GM12878 (cell line): ENCODE measurements around the gene PCDHGC5. TPM values are rescaled to one million over a fixed set of nuclear protein-coding genes. Genes with fewer than 3 reads are reported as not detected.

Source experiments
- ATAC-seq: fragments of 200-7000 bp; cut with Tn5 transposase; 3 replicates; pipeline ENCODE4 v1.9.1; 2020; ENCODE audit warnings: mild to moderate bottlenecking, moderate library complexity
- BruUV-seq: library from RNA; stranded (reverse); fragments of 400-500 nt; replicated peaks from 2 replicates; lab custom pipeline; 2021; lab: Mats Ljungman, UMichigan
- CTCF ChIA-PET: fragments of 300-600 bp; sonication (Branson Sonifier 250); formaldehyde crosslinking; extraction: SDS; loops from one replicate; lab custom pipeline; 2021; ENCODE audit warnings: inconsistent platforms; lab: Yijun Ruan, JAX
- POLR2A ChIA-PET: fragments of 350-600 bp; formaldehyde crosslinking; extraction: SDS; loops from one replicate; lab custom pipeline; 2021; ENCODE audit warnings: inconsistent platforms; lab: Charles Lee
- RAD21 ChIA-PET: fragments of 300-600 bp; sonication (Branson Sonifier 250); formaldehyde crosslinking; loops from one replicate; lab custom pipeline; 2023; ENCODE audit warnings: antibody characterized with exemption; ENCODE audit not compliant: unreplicated experiment; lab: Charles Lee
- SMC1A ChIA-PET: fragments of 300-600 bp; sonication (Branson Sonifier 250); formaldehyde crosslinking; loops from one replicate; lab custom pipeline; 2023; ENCODE audit not compliant: unreplicated experiment, uncharacterized antibody; lab: Charles Lee
- DNase-seq: peaks from one replicate; pipeline ENCODE4 v3.0.0-alpha.2; 2011; ENCODE audit warnings: low read depth, low spot score
- FAIRE-seq: peaks from 3 replicates; lab custom pipeline; 2011; peaks lifted over from hg19 to GRCh38; lab: Jason Lieb, UNC
- H2AFZ ChIP-seq: 2 replicates; pipeline ENCODE4 v1.6.0; 2011; ENCODE audit warnings: low read depth, low read length, control low read depth; ENCODE audit not compliant: control insufficient read depth
- H3K27ac ChIP-seq: 2 replicates; pipeline ENCODE4 v1.5.1; 2011; ENCODE audit warnings: control low read depth; ENCODE audit not compliant: control insufficient read depth, insufficient read depth
- H3K27me3 ChIP-seq, 2 experiments: replicated peaks in 1 of 2; 2 replicates each; pipeline versions ENCODE4 v1.6.0 to v1.6.1; 2011; ENCODE audit warnings: low read length in 1 of 2; ENCODE audit not compliant: control insufficient read depth in 2 of 2, insufficient read depth in 2 of 2
- H3K36me3 ChIP-seq, 2 experiments: 2 replicates each; pipeline ENCODE4 v1.5.1; 2011; ENCODE audit warnings: low read length in 1 of 2; ENCODE audit not compliant: control insufficient read depth in 2 of 2, insufficient read depth in 2 of 2
- H3K4me1 ChIP-seq: 2 replicates; pipeline ENCODE4 v1.6.1; 2011; ENCODE audit warnings: mild to moderate bottlenecking, low read length, moderate library complexity, mixed read lengths; ENCODE audit not compliant: control insufficient read depth, insufficient read depth
- H3K4me2 ChIP-seq: 2 replicates; pipeline ENCODE4 v1.6.0; 2011; ENCODE audit warnings: control low read depth; ENCODE audit not compliant: control insufficient read depth, insufficient read depth
- H3K4me3 ChIP-seq: fragments of 200-600 bp; sonication (generic); 2 replicates; pipeline ENCODE4 v1.5.1; 2016
- H3K79me2 ChIP-seq: 2 replicates; pipeline ENCODE4 v1.6.0; 2011; ENCODE audit warnings: low read length; ENCODE audit not compliant: control insufficient read depth, insufficient read depth
- H3K9ac ChIP-seq: 2 replicates; pipeline ENCODE4 v1.8.0; 2011; ENCODE audit warnings: low read length, control low read depth, mixed read lengths; ENCODE audit not compliant: control insufficient read depth, insufficient read depth
- H3K9me3 ChIP-seq: replicated peaks from 3 replicates; pipeline ENCODE4 v1.5.1; 2011; ENCODE audit warnings: mild to moderate bottlenecking, low read length; ENCODE audit not compliant: control insufficient read depth, insufficient read depth
- H4K20me1 ChIP-seq: 2 replicates; pipeline ENCODE4 v1.6.0; 2011; ENCODE audit not compliant: control insufficient read depth, insufficient read depth
- BCLAF1 ChIP-seq: fragments of 450-650 bp; IDR thresholded peaks from 2 replicates; pipeline ENCODE4 v1.6.1; 2017; ENCODE audit warnings: antibody characterized with exemption, mild to moderate bottlenecking, moderate library complexity
- CTCF ChIP-seq, 3 experiments: IDR thresholded peaks in 2 of 3; conservative IDR thresholded peaks in 1 of 3; 2 replicates each; pipeline ENCODE4 v1.5.1; 2011; ENCODE audit warnings: low read depth in 3 of 3, low read length in 3 of 3, mild to moderate bottlenecking in 3 of 3, control low read depth in 2 of 3, moderate library complexity in 2 of 3, inconsistent platforms in 1 of 3, mixed read lengths in 1 of 3; ENCODE audit not compliant: control insufficient read depth in 2 of 3, insufficient read depth in 1 of 3; ENCODE audit errors: extremely low read depth in 1 of 3
- EZH2 ChIP-seq: IDR thresholded peaks from 2 replicates; pipeline ENCODE4 v1.6.1; 2012; ENCODE audit warnings: low read depth, mild to moderate bottlenecking, control low read depth, inconsistent platforms, low read length, borderline replicate concordance; ENCODE audit not compliant: control insufficient read depth
- HDAC2 ChIP-seq: fragments of 200-600 bp; sonication (generic); IDR thresholded peaks from 2 replicates; pipeline ENCODE4 v1.6.1; 2017
- MTA2 ChIP-seq: fragments of 450-650 bp; IDR thresholded peaks from 2 replicates; pipeline ENCODE4 v1.6.1; 2016; ENCODE audit warnings: low read depth, mild to moderate bottlenecking, moderate library complexity
- NFIC ChIP-seq: IDR thresholded peaks from 2 replicates; pipeline ENCODE4 v1.6.1; 2012; ENCODE audit warnings: low read depth, mild to moderate bottlenecking, inconsistent platforms, low read length, moderate library complexity
- NKRF ChIP-seq: fragments of 450-650 bp; conservative IDR thresholded peaks from 2 replicates; pipeline ENCODE4 v1.6.1; 2017; ENCODE audit warnings: mild to moderate bottlenecking, moderate library complexity
- PAX5 ChIP-seq: IDR thresholded peaks from 2 replicates; pipeline ENCODE4 v1.6.1; 2011; ENCODE audit warnings: low read depth, low read length, borderline replicate concordance
- PAX8 ChIP-seq: fragments of 450-650 bp; IDR thresholded peaks from 2 replicates; pipeline ENCODE4 v1.6.1; 2017; ENCODE audit warnings: mild to moderate bottlenecking, moderate library complexity
- SKIL ChIP-seq: fragments of 450-650 bp; IDR thresholded peaks from 2 replicates; pipeline ENCODE4 v1.6.1; 2017; ENCODE audit warnings: mild to moderate bottlenecking, low read depth, inconsistent platforms; ENCODE audit not compliant: poor library complexity, severe bottlenecking
- TCF12 ChIP-seq: IDR thresholded peaks from 2 replicates; pipeline ENCODE4 v1.6.1; 2011; ENCODE audit warnings: low read depth, mild to moderate bottlenecking, low read length
- TCF3 ChIP-seq: IDR thresholded peaks from 2 replicates; pipeline ENCODE4 v1.6.1; 2012; ENCODE audit warnings: low read depth, mild to moderate bottlenecking, low read length, borderline replicate concordance; ENCODE audit not compliant: insufficient read depth
- WRNIP1 ChIP-seq: IDR thresholded peaks from 2 replicates; pipeline ENCODE4 v1.6.1; 2011; ENCODE audit warnings: low read depth, low read length, improper control_type of control experiment, borderline replicate concordance
- YBX1 ChIP-seq: fragments of 450-650 bp; IDR thresholded peaks from 2 replicates; pipeline ENCODE4 v1.6.1; 2016; ENCODE audit warnings: antibody characterized with exemption
- WGBS: methylation state at CpG from one replicate; pipeline ENCODE4 v1.1.6; 2016; ENCODE audit warnings: low lambda C conversion rate; ENCODE audit not compliant: insufficient replicate concordance, insufficient coverage; ENCODE audit errors: missing lambda C conversion rate; 5-methylcytosine and 5-hydroxymethylcytosine counted together
- in situ Hi-C: fragments of 300-500 bp; cut with MboI; formaldehyde crosslinking; loops from 9 replicates; pipeline ENCODE4 v1.14.3; 2018; ENCODE audit warnings: mixed read lengths
- intact Hi-C: fragments of 100-400 bp; cut with micrococcal nuclease; formaldehyde crosslinking; loops from one replicate; pipeline ENCODE4 v1.14.2; 2022; ENCODE audit not compliant: unreplicated experiment
- polyA plus RNA-seq, 11 experiments: library from polyadenylated mRNA; depleted of rRNA in 4 of 11; unstranded in 6 of 11; stranded (reverse) in 5 of 11; fragments of >200 nt; fragmentation: Nextera tagmentation in 4 of 11; fragmentation: Illumina TruSeq in 1 of 11; extraction: Ambion mirVana in 4 of 11; extraction: Trizol in 1 of 11; gene quantifications; 1 replicate in 1 of 11; 2 replicates in 10 of 11; pipeline versions ENCODE4 v1.2.1 to v1.2.3, GENCODE V29; 2011 to 2016; ENCODE audit warnings: inconsistent platforms in 2 of 11, missing spikeins in 2 of 11, low read depth in 1 of 11
- total RNA-seq, 4 experiments: library from RNA; depleted of rRNA in 3 of 4; stranded (reverse); fragments of >200 nt in 3 of 4; fragmentation: Illumina TruSeq in 1 of 4; extraction: Trizol in 1 of 4; gene quantifications; 2 replicates each; pipeline versions ENCODE4 v1.2.1 to v1.2.3, GENCODE V29; 2013 to 2021

The PCDHGC5 gene
- total and polyA plus RNA-seq, 10 of the 15 experiments (the other 5 are each of a cell fraction or from before 2014, with no cell fraction given), result 0.05 to 0.87 (median 0.18) TPM; not detected in 2

GRCh38 chr5:141529873-141530272, 41.0 kb downstream of the PCDHGC5 start:
- ChIA-PET CTCF (interaction anchor here (0.6 to 11.2 kb wide), 9 partner anchors 16 to 117 kb away, joined by 3 to 194 read pairs (median 14); partner anchors contain the start of genes PCDHGA10, PCDHGA11, PCDHGA12 and PCDHGB7), POLR2A (no interaction called here), RAD21 (interaction anchor here (0.7 to 6.1 kb wide), 4 partner anchors 19 to 106 kb away, joined by 3 to 54 read pairs (median 13); partner anchors contain the start of genes PCDHGA12 and PCDHGC3), SMC1A (interaction anchor here (0.7 to 13.7 kb wide), 8 partner anchors 8 to 160 kb away, joined by 3 to 176 read pairs (median 8); partner anchors contain the start of genes PCDHGA10, PCDHGB3 and PCDHGC3)
- Histone ChIP-seq H3K4me2 (peak overlapping the region; percentile 69), H3K4me1 (peaks cover 34% of the 10 kb centered on the region), H3K9me3 (no peaks in the 10 kb centered on the region), H3K79me2 (no peaks in the 10 kb centered on the region), H3K9ac (no peak overlapping the region), H2AFZ (no peak overlapping the region), H3K27ac (peak overlapping the region; percentile 23), H3K27me3 (no peaks in the 10 kb centered on the region), H3K4me3 (no peak overlapping the region), H3K36me3 (peaks cover 9 to 37% of the 10 kb centered on the region in 2 experiments), H4K20me1 (no peaks in the 10 kb centered on the region)
- TSS peak; percentile 51 for BruUV-seq
- in situ Hi-C loops (loop anchor here (5.0 kb wide), 1 partner anchor 53 kb away; the partner anchor contains the start of gene PCDHGC3), intact Hi-C loops (loop anchor here (1.0 kb wide), 1 partner anchor 16 kb away; no protein-coding TSS in a partner anchor)
- FAIRE-seq, result peak; percentile 35
- 1% methylated on average over 7 of the region's 7 CpGs for WGBS
- ATAC-seq, result peak; percentile 62
- DNase-seq, result no peak
- no peak for TF ChIP-seq PAX8
- TF ChIP-seq PAX5, result peak; percentile 96
- peak; percentile 87; the same call in 1 of the 2 replicates for TF ChIP-seq TCF3
- no peak for TF ChIP-seq SKIL
- no peak for TF ChIP-seq BCLAF1
- 0 out of 2 replicates have a peak, but pooled peaks have one; percentile 18 for TF ChIP-seq MTA2
- TF ChIP-seq YBX1, result no peak
- TF ChIP-seq NFIC, result peak; percentile 43; the same call in 1 of the 2 replicates
- TF ChIP-seq HDAC2, result no peak
- no peak for TF ChIP-seq CTCF (IDR thresholded peaks at IDR 0.05 in 2 of 3, conservative IDR thresholded peaks at IDR 0.05 in 1 of 3; ENCODE audit: control insufficient read depth in 2 of 3, extremely low read depth in 1 of 3, insufficient read depth in 1 of 3, low read depth in 3 of 3, low read length in 3 of 3)
- TF ChIP-seq NKRF, result no peak
- TF ChIP-seq TCF12, result peak; percentile 93
- no peak for TF ChIP-seq WRNIP1
- no peak for TF ChIP-seq EZH2
